Type B pancreatic cell (in vitro differentiated cells): ENCODE results near the gene TNFSF15. TPM values are rescaled to one million over a fixed set of nuclear protein-coding genes. Genes with fewer than 3 reads are reported as not detected.

Source experiments
- DNase-seq: peaks from one replicate; pipeline ENCODE4 v3.0.0; 2021; ENCODE audit warnings: mixed read lengths; ENCODE audit not compliant: unreplicated experiment; ENCODE audit errors: extremely low spot score
- H3K27ac Mint-ChIP-seq: 2 replicates; pipeline ENCODE4 v1.8.0; 2021; ENCODE audit warnings: mild to moderate bottlenecking, mixed read lengths
- H3K27me3 Mint-ChIP-seq: 2 replicates; pipeline ENCODE4 v1.8.0; 2021; ENCODE audit warnings: mixed read lengths
- H3K36me3 Mint-ChIP-seq: 2 replicates; pipeline ENCODE4 v1.8.0; 2021; ENCODE audit warnings: mixed read lengths
- H3K4me1 Mint-ChIP-seq: one replicate; pipeline ENCODE4 v1.8.0; 2021; ENCODE audit warnings: mixed read lengths; ENCODE audit not compliant: unreplicated experiment
- H3K4me3 Mint-ChIP-seq: 2 replicates; pipeline ENCODE4 v1.8.0; 2021; ENCODE audit warnings: mild to moderate bottlenecking, mixed read lengths
- H3K9me3 Mint-ChIP-seq: 2 replicates; pipeline ENCODE4 v1.8.0; 2021; ENCODE audit warnings: mixed read lengths
- total RNA-seq: library from RNA; stranded (reverse); gene quantifications from 2 replicates; pipeline ENCODE4 v1.2.1, GENCODE V29; 2021; ENCODE audit warnings: low replicate concordance
- TF ChIP-seq, protein P1 (sequence below): fragments of 200-600 bp; sonication (generic); conservative IDR thresholded peaks from 2 replicates; pipeline ENCODE4 v1.5.0; 2021; ENCODE audit warnings: antibody characterized with exemption, mild to moderate bottlenecking

Gene TNFSF15
- total RNA-seq, 1 donor from 2014 or later, result 3.3 TPM

DNA sequence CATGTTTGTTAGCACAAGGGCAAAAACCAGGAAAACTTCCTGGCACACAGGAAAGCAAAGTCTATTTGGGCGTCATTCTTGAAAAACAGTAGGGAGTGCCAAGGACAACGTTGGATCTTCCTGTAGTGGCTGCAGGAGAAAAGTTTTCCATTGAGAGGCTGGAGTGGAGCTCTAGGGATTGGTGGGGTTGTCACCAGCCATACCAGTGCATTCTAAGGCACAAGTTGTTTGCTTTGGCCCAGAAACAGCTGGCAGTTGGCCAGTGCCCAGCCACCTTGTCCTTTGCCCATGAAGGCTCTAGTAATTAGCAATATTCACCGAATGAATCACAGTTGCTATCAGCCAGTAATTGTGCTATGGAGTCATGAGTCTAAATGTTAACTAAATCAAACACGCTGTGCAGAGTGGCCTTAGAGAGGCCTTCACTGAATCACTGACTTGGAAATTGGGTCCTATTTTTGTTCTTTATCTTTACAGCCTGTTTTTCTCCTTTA is 26.4 kb downstream of the TNFSF15 start:
- TF ChIP-seq, protein P1, sequence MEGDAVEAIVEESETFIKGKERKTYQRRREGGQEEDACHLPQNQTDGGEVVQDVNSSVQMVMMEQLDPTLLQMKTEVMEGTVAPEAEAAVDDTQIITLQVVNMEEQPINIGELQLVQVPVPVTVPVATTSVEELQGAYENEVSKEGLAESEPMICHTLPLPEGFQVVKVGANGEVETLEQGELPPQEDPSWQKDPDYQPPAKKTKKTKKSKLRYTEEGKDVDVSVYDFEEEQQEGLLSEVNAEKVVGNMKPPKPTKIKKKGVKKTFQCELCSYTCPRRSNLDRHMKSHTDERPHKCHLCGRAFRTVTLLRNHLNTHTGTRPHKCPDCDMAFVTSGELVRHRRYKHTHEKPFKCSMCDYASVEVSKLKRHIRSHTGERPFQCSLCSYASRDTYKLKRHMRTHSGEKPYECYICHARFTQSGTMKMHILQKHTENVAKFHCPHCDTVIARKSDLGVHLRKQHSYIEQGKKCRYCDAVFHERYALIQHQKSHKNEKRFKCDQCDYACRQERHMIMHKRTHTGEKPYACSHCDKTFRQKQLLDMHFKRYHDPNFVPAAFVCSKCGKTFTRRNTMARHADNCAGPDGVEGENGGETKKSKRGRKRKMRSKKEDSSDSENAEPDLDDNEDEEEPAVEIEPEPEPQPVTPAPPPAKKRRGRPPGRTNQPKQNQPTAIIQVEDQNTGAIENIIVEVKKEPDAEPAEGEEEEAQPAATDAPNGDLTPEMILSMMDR, result no peak
- Mint-ChIP-seq H3K4me3 (no peak overlapping the region), H3K4me1 (no peaks in the 10 kb centered on the region), H3K27ac (no peak overlapping the region), H3K27me3 (peaks cover 10% of the 10 kb centered on the region), H3K36me3 (no peaks in the 10 kb centered on the region), H3K9me3 (no peaks in the 10 kb centered on the region)
- DNase-seq, result no peak

DNA sequence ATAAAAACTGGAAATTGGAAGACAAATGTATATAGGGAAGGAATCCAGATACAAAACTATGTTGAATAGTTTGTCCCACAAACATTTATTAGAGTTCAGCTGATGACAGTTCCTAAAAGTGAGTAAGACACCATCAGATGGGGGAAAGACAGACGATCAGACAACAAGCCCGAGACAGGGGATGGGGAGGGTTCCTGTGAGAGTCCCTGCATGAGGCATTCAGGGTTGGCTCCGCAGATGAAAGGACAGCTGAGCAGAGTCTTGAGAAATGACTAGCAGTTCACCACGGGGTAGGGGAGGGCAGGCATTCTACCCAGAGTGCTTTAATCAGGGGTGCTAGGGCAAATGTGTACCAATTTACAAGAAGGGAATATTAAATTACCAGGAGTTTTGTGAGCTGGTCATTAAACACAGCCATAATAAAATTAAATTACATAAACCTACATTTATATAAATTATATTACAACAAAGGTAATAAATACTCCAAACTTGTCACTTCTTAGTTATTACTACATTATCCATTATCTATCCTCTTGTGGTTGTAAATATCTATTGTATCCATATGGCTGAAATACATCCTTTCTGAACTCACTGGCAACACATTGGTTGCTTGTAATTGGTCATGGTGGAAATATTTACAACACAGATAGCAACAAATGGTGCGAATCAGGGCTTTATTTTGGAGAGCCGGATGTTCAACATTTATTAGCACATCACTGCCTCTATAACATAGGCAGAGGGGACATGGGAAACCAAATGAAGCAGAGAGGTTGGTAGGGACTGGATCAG is 27.8 kb downstream of the TNFSF15 start:
- Mint-ChIP-seq H3K4me1 (no peaks in the 10 kb centered on the region), H3K27ac (no peak overlapping the region), H3K36me3 (no peaks in the 10 kb centered on the region), H3K27me3 (peaks cover 10% of the 10 kb centered on the region), H3K4me3 (no peak overlapping the region), H3K9me3 (no peaks in the 10 kb centered on the region)
- TF ChIP-seq, protein P1, result no peak
- DNase-seq, result no peak

DNA sequence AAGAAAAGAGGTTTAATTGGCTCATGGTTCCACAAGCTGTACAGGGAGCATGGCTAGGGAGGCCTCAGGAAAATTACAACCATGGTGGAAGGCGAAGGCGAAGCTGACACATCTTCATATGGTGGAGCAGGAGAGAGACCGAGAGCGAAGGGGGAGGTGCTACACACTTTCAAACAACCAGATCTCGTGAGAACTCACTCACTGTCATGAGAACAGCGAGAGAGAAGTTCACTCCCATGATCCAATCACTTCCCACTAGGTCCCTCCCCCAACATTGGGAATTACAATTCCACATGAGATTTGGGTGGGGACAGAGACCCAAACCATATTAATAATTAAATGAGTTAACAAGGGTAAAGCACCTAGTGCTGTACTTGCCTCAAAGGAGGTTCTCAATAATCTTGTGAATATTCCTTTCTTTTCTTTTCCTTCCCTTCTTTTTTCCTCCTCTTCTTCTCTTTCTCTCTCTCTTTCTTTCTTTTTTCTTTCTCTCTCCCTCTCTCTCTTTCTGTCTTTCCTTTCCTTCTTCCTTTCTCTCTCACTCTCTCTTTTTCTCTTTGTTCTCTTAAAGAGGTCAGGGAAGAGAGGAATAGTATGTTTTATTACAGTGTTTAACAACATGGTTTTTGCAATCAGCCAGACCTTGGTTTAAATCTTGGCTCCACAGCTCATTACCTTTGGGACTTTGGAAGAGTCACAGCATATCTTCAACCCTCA is 29.0 kb downstream of the TNFSF15 start:
- TF ChIP-seq, protein P1, result no peak
- Mint-ChIP-seq H3K27ac (no peak overlapping the region), H3K27me3 (peaks cover 10% of the 10 kb centered on the region), H3K4me3 (no peak overlapping the region), H3K9me3 (no peaks in the 10 kb centered on the region), H3K36me3 (no peaks in the 10 kb centered on the region), H3K4me1 (no peaks in the 10 kb centered on the region)
- DNase-seq, result no peak

DNA sequence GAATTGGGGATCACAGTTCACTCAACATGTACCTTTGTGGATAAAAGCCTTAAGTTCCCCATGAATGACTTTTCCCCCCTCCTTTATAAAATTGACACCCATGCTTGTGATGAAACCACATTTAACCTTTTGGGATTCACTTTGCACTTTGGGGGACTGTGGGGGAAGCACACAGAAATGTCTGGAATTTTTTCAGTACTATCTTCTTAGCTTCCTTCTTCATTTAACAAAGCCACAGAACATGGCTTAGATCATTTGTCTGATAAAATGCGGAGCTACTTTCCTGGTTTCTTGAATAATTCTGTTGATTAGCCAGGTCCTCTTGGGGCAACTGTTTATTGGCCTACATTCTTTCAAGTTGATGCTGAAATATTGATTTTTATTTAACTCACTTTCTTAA is 29.9 kb downstream of the TNFSF15 start:
- TF ChIP-seq, protein P1, result no peak
- peaks cover 10% of the 10 kb centered on the region for H3K27me3 Mint-ChIP-seq
- no peaks in the 10 kb centered on the region for H3K36me3 Mint-ChIP-seq
- H3K27ac Mint-ChIP-seq, result no peak overlapping the region
- no peaks in the 10 kb centered on the region for H3K4me1 Mint-ChIP-seq
- no peak for DNase-seq
- H3K4me3 Mint-ChIP-seq, result no peak overlapping the region
- H3K9me3 Mint-ChIP-seq, result no peaks in the 10 kb centered on the region

DNA sequence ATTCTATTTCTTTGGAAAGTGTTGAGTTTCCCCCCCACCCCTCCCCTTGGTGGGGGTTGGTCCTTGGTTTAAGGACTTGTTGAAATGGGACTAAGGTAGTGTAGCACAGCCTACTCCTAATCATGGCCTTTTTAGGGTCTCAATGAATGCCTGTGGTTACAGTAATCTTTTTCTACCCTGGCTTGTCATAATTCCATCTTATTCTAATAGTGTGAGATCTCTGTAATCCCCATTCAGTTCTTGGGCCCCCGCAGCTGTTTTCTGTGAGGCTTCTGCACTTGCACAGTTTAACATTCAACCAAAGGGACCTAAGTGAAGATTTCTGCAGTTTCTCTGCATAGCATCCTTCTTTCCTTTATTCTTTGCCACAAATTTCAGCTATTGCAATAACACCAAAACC is 30.7 kb downstream of the TNFSF15 start:
- Mint-ChIP-seq H3K9me3 (no peaks in the 10 kb centered on the region), H3K4me1 (no peaks in the 10 kb centered on the region), H3K4me3 (no peak overlapping the region), H3K36me3 (no peaks in the 10 kb centered on the region), H3K27ac (no peak overlapping the region), H3K27me3 (peaks cover 10% of the 10 kb centered on the region)
- no peak for DNase-seq
- TF ChIP-seq, protein P1, result no peak
